ENCODE results near the gene YIPF5.
A peak's percentile ranks its signal among the peaks of the same experiment; 100 is the strongest.

The YIPF5 gene

DNA sequence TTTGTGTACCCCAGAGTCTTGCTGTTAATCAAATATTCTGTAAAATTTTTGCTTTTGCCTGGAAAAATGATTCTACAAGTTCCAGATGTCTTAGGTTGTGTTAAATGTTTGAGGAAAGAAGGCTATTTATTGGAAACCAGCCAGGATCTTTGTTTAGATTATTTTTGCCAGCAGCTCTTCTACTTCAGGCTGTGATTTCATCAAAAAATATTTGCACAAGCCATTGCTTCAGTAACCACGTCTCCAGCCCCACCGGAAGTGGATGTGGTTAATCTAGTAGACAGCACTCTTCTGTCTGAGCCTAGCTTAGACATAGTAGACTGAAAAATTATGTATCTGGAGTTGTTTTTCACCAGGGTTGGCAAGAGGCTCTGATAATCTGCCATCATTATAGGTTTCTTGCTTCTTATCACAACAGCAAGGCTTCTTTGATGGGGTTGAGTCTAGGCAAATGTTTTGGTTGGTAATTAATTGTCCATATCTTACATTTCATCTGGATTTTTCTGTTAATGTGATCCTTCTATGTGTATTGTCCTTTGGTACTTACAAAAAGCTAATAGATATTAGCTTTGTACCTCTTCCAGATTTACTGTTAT lies 17.3 kb upstream of the YIPF5 start:
- TF ChIP-seq, protein P1, sequence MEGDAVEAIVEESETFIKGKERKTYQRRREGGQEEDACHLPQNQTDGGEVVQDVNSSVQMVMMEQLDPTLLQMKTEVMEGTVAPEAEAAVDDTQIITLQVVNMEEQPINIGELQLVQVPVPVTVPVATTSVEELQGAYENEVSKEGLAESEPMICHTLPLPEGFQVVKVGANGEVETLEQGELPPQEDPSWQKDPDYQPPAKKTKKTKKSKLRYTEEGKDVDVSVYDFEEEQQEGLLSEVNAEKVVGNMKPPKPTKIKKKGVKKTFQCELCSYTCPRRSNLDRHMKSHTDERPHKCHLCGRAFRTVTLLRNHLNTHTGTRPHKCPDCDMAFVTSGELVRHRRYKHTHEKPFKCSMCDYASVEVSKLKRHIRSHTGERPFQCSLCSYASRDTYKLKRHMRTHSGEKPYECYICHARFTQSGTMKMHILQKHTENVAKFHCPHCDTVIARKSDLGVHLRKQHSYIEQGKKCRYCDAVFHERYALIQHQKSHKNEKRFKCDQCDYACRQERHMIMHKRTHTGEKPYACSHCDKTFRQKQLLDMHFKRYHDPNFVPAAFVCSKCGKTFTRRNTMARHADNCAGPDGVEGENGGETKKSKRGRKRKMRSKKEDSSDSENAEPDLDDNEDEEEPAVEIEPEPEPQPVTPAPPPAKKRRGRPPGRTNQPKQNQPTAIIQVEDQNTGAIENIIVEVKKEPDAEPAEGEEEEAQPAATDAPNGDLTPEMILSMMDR (IDR thresholded peaks at IDR 0.05; ENCODE audit: low read depth, low read length): no peak
- DNase-seq (ENCODE audit: low read depth in 2 of 2): peak; percentile 91 to 97
- no peak overlapping the region for H3K4me3 ChIP-seq (replicated peaks in 1 of 2; ENCODE audit: low read depth in 2 of 2, low read length in 2 of 2)

DNA sequence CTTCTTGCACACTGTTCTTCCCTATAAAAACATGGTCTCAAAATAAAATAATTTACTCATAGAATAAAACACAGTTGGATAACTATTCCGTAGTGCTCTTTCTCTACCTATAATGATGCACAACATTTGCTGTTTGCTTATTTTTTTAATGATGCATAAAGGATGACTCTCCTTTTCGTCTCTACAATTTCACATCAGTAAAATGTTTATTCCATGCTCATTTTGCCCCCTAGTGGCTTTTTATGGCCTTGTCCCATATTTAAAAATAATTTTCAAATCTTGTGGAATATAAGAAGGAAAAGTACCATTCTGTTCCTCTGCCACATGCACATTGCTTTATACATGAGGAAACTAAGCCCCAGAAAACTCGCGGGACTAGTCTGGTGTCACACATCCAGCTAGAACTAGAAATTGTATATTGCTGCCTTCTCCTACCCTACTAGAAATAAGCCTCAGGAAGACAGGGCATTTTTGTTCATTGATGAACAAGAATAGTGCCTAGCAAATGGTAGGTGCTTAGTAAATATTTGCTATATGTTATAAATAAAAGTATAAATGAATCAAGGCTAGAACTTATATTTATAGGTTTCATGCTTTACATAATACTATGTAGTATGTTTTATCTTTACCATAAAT lies 12.9 kb upstream of the YIPF5 start:
- TF ChIP-seq, protein P1 (IDR thresholded peaks at IDR 0.05; ENCODE audit: low read depth, low read length): peak; percentile 56
- no peak overlapping the region for H3K4me3 ChIP-seq (replicated peaks in 1 of 2; ENCODE audit: low read depth in 2 of 2, low read length in 2 of 2)
- DNase-seq (ENCODE audit: low read depth in 2 of 2): peak; percentile 53 to 79

DNA sequence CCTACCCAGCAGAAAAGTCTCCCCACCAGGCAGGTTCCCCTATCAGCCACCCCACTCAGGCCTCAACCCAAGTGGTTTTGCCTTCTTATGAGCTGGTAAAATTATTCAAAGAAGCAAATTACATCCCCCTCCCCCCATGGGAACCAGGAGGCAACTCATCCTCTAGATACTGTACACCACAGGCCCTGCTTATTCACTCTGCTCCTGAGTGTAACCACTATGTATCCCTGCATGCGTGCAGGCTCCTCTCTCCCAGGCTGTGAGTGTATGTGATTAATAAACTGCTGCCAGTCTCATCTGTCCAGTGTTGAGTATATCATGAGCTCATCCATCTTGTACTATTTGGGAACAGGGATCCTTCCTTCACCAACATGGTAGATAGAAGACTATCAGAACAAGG lies 8.8 kb upstream of the YIPF5 start:
- TF ChIP-seq, protein P1 (IDR thresholded peaks at IDR 0.05; ENCODE audit: low read depth, low read length): no peak
- DNase-seq (ENCODE audit: low read depth in 2 of 2): peak in 1 of 2 donors; percentile 31
- no peak overlapping the region for H3K4me3 ChIP-seq (replicated peaks in 1 of 2; ENCODE audit: low read depth in 2 of 2, low read length in 2 of 2)

DNA sequence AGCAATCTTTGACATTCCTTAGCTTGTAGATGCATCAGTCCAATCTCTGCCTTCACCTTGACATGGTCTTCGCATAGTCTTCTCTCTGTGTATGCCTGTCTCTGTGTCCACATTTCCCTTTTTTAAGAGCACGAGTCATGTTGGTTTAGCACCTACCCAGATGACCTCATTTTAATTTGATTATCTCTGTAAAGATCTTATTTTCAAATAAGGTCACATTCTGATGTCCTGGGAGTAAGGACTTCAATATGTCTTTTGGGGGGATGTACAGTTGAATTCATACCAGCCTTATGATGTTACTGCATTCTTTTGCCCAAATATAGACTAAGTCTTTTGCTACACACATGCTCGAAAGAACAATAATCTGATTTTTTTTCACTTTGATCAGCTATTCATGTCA lies 7.1 kb upstream of the YIPF5 start:
- TF ChIP-seq, protein P1 (IDR thresholded peaks at IDR 0.05; ENCODE audit: low read depth, low read length): no peak
- no peak overlapping the region for H3K4me3 ChIP-seq (replicated peaks in 1 of 2; ENCODE audit: low read depth in 2 of 2, low read length in 2 of 2)
- DNase-seq (ENCODE audit: low read depth in 2 of 2): no peak

DNA sequence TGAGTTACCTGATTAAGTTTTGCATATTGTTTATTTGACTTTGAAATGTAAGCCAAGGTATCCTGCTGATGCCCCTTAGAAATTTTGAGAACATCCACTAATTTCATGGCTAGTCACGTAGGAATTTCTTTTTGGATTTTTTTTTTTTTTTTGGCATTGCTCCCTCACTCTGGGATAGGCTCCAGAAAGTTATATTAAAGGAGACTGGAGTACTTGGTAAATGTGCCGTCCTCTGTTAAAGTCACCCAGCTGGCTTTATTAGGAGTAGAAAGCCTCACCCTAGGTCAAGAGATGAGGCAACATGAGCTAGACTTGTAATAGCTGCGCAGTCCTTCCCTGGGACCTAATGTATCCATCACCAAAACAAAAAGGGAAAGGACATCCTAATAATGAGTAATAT lies 3.3 kb upstream of the YIPF5 start:
- DNase-seq (ENCODE audit: low read depth in 2 of 2): peak in 1 of 2 donors; percentile 31
- H3K4me3 ChIP-seq (replicated peaks in 1 of 2; ENCODE audit: low read depth in 2 of 2, low read length in 2 of 2): no peak overlapping the region
- TF ChIP-seq, protein P1 (IDR thresholded peaks at IDR 0.05; ENCODE audit: low read depth, low read length): no peak

DNA sequence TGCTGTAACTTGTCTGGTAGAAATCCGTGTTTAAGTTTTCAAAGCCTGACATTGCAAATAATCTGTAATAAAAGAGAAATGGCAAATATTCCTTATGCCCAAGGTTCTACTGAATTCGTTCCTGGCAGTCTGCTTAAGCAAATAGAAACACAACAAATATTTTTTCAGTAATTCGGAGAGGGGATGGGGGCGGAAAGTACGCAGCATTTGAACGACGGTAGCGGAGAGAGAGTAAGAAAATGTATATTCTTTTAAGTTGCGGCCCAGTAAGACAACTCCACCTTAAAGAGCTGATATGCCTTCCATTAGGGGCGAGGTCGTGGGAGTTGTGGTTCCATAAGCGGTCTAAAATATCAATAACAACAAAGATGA lies 569 bp downstream of the YIPF5 start:
- DNase-seq (ENCODE audit: low read depth in 2 of 2): no peak
- TF ChIP-seq, protein P1 (IDR thresholded peaks at IDR 0.05; ENCODE audit: low read depth, low read length): no peak
- peak overlapping the region; percentile 90 to 91 for H3K4me3 ChIP-seq (replicated peaks in 1 of 2; ENCODE audit: low read depth in 2 of 2, low read length in 2 of 2)

Data from cardiac fibroblast (primary cell).